Dedifferentiated amniotic fluid mesenchymal stem cell (primary cell): ENCODE measurements around the gene NDUFS8.

ENCODE experiments used
- DNase-seq: peaks from one replicate; pipeline ENCODE4 v3.0.0-alpha.2; 2016; ENCODE audit errors: extremely low spot score

The NDUFS8 gene

DNA sequence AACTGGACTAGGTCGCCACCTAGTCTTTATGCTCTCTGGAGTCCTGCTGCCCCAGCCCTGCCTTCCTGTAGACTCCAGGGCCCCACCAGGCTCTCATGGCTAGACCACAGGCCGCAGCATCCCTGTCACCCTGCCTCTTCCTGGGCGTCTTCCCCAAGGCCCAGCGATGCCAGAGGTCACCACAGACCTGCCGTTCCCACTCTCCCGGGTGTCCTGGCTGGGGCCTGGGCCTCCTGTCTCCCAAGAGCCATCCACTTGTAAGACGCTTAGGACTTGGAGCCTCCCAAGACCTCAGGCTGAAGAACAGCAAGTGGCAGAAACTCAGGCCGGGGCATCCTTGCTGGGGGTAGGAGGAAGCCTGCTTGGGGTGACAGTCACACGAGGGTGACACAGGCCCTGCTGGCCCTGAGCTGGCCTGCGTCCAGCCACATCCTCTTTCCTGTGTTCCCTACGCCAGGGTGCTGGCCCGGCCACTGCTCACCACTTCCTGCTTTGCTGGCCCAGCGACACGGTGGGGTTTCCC is 6.3 kb downstream of the NDUFS8 start:
- no peak for DNase-seq

DNA sequence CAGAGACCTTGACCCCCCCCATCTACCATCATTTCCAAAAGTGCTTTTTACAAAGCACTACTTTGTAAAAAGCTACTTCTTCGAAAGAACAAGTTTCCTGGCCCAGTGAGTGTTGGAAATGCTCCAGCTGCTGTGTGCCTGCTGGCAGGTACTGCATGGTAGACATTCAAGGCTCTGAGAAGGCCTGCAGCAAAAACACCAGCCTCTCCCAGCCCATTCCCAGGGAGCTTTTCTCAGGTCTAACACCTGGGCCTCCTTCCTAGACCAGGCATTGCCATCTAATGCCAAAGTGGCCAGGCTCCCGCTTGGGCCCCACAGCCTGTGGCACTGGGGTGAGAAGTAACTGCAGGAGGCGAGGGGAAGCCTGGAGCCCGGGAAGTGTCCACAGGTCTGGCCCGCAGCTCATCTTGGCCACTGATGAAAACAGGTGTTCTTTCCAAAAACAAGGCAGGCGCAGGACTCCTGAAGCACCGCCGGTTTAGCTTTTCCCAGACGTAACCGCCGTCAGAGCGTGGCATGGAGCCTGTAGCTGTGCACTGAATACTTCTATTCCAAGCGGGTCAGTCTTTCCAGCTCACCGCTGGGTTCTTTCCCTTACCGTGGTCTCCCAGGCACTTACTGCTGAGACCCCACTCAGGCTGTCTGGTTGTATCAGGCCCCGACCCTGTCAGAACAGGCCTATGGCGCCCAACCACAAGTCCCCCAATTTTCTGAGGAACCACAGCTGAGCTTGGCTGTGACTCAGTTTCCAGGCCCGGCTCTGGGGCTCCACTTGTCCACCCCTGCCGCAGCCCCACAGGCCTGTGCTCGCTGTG is 7.1 kb downstream of the NDUFS8 start:
- DNase-seq: no peak

DNA sequence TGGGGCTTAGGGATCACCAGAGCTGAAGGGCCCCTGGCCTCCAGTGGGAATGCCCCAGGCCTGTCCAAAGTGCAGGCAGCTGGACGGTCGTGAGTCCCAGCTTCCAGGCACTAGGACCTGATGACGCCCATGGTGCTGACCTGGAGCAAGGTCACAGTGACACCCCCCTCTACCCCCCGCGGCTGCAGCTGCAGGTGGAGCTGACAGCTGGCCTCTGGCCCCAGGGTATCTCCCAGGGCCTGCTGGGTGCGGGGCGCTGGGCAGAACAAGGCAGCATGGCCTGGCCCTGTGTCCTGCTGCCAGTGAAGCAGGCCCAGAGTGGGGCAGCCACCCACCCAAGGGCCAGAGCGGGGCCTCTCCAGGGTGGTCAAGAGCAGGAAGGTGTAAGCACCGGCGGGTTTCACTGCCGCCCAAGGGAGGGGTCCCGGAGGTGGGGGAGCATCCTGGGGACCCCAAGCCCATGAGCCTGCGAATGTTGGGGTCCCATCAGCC is 7.8 kb downstream of the NDUFS8 start:
- DNase-seq: no peak

- DNase-seq: peak; percentile 45
Measured at GRCh38 chr11:68038718-68039525, 8.4 kb downstream of the NDUFS8 start, which contains the start of gene TCIRG1. Gene TCIRG1 (plus strand): TSS chr11:68039025. CDS start chr11:68041272, 2,247 bp downstream.

- no peak for DNase-seq
Measured at GRCh38 chr11:68039526-68040086, 9.1 kb downstream of the NDUFS8 start.

DNA sequence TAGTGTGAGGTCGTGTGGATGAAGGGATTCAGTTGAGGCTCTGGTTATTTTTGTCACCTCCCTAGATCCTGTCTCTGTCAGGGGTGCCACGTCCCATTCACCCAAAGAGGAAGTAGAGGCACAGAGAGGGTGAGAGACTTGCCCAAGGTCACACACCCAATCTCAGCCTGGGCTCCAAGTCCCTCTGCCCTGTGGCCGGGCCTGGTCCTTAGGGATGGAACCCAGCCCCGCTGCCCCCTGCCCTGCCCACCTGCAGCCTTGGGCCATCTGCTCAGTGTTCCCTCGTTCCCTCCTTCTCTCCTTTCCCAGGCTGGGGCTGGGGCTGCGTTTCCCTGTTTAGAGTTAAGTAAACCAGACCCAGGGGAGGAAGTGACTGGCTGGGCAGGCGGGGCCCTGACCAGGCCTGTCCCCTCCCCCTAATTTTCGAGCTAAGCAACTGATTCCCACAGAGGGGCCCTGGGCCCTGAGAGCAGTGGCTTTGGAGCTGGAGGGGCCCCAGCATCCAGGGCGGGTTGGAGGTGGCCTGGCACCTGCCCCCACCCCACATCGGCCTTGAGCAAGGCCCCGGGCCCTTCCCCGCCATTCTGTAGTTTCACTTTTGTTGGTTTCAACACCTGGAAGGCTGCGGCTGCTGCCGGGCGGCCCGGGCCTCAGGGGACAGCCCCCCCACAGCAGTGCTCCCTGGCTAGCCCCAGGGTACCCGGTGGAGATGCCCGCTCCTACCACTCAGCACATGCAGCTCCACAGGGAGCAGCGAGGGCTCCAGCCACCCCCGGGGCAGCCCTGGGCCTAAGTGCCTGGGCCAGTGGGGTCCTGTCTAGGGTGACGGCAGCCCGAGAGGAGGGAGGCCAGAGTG is 9.8 kb downstream of the NDUFS8 start:
- peak; percentile 34 for DNase-seq

DNA sequence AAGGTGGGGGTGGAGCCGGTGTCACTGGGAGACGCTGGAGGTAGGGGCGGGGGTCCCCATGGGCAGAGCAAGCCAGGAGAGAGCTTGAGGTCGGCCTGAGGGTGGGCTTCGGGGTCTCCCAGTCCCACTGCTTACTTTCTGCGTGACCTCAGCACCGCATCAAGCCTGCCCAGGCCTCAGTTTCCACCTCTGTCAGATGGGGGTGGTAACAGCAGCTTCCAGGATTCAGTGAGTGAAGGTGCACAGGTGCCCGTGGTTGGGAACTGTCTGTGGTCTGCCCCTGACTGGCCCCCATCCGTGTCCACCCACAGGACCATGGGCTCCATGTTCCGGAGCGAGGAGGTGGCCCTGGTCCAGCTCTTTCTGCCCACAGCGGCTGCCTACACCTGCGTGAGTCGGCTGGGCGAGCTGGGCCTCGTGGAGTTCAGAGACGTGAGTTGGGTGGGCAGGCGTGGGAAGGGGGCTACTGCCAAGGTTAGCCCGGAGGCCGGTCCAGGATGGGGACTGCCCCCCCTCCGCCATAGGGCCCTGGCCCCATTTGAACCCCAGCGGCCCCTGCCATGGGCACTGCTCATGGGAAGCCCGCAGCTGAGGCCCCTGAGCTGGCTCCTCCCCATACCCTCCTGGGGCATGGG is 10.6 kb downstream of the NDUFS8 start:
- no peak for DNase-seq

DNA sequence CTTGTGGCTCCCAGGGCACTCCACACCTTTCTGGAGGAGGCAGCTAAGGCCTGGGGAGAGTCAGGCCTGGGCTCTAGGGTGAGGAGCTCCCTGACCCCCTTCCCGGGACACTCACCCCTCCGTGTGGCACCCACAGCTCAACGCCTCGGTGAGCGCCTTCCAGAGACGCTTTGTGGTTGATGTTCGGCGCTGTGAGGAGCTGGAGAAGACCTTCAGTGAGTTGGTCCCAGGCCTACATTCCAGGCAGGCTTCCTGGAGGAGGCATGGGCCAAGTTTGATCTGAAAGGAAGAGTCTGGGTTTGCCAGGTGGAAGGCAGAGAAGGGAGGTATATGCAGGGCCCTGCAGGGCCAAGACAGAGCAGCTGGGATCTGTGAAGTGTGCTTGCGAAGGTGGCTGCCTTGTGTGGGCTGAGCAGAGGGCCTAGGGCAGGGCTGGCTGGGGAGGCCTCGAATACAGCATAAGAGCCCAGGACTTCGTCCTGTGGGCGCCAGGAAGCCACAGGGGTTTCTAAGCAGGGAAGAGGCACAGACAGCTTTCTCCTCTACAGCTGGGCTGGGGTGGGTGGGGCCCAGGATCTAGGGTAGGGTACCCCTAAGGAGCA is 11.2 kb downstream of the NDUFS8 start:
- no peak for DNase-seq

- DNase-seq: no peak
Measured at GRCh38 chr11:68042219-68043028, 11.9 kb downstream of the NDUFS8 start.

- no peak for DNase-seq
Measured at GRCh38 chr11:68043029-68043348, 12.5 kb downstream of the NDUFS8 start.

- no peak for DNase-seq
Measured at GRCh38 chr11:68043349-68044144, 13.1 kb downstream of the NDUFS8 start.

GRCh38 chr11:68044145-68044813 is 13.8 kb downstream of the NDUFS8 start:
- DNase-seq: no peak

DNA sequence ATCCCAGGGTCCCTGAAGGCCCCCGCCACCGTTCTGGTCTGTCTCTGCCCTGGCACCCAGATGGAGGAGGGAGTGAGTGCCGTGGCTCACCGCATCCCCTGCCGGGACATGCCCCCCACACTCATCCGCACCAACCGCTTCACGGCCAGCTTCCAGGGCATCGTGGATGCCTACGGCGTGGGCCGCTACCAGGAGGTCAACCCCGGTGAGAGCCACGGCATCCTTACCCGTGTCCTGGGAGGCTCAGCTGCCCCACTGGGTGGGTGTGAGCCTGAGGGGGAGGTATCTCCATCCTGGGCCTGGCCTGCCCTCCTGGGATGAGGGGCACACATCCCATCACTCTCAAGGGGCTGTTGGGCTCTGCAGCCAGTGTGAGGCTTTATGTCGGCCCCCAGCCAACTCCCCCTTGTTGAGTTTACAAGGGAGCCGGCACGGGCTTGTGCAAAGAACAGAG is 14.4 kb downstream of the NDUFS8 start:
- DNase-seq: no peak

DNA sequence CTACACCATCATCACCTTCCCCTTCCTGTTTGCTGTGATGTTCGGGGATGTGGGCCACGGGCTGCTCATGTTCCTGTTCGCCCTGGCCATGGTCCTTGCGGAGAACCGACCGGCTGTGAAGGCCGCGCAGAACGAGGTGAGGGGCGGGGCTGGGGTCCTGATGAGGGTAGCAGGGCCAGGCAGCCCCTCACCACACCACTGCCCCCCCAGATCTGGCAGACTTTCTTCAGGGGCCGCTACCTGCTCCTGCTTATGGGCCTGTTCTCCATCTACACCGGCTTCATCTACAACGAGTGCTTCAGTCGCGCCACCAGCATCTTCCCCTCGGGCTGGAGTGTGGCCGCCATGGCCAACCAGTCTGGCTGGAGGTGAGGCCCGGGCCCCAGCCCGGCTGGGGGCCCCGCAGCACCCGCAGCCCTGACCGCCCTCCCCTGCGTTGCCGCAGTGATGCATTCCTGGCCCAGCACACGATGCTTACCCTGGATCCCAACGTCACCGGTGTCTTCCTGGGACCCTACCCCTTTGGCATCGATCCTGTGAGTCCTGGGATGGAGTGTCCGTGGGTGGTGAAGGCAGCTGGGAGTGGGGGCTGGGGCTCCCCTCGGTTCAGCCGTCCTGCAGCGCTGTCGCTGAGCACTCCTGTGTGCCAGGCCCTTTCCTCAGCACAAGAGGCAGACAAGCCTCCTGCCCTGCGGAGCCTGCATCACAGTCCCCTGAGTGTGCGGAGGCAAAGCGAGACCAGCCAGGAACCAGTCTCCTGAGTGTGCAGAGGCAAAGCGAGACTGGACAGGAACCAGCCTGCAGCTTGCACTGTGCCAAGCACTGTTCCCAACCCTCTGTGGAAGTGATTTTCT is 17.2 kb downstream of the NDUFS8 start:
- no peak for DNase-seq

DNA sequence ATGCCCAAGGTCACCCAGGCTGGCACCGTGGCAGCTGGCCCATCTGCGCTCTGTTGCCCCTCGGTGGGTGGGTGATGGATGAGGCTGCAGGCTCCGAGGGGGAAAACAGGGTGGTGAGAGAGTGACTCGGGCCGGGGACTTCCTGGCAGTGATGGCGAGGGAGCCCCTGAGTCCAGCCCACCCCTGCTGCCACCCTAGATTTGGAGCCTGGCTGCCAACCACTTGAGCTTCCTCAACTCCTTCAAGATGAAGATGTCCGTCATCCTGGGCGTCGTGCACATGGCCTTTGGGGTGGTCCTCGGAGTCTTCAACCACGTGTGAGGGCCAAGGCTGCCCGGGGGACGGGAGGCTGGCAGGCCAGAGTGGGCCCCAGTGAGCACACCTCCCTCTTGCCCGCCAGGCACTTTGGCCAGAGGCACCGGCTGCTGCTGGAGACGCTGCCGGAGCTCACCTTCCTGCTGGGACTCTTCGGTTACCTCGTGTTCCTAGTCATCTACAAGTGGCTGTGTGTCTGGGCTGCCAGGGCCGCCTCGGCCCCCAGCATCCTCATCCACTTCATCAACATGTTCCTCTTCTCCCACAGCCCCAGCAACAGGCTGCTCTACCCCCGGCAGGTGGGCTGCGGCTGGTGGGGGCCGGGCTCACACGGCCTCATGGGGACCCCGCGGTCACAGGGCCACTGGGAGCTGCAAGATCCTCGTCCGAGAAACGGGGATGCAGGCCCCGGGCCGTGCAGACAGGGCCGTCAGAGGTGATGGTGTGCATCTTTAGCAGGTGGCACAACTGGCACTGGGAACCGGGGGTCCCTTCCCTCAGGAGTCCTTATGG is 18.4 kb downstream of the NDUFS8 start:
- DNase-seq: no peak
